Mucosa of rectum (tissue), 2 donors: Measurements from ENCODE around the gene STAB2.

Source experiments
- H3K27ac ChIP-seq, 2 donors: one replicate each; pipeline ENCODE4 v1.7.0; 2013; ENCODE audit warnings: inconsistent platforms in 2 of 2, low read depth in 2 of 2, low read length in 2 of 2
- H3K27me3 ChIP-seq, 2 donors: one replicate each; pipeline ENCODE4 v1.7.0; 2013; ENCODE audit warnings: low read length in 2 of 2; ENCODE audit not compliant: control insufficient read depth in 2 of 2, insufficient read depth in 2 of 2
- H3K36me3 ChIP-seq, 2 donors: one replicate each; pipeline ENCODE4 v1.7.0; 2013; ENCODE audit warnings: low read length in 2 of 2; ENCODE audit not compliant: control insufficient read depth in 2 of 2, insufficient read depth in 2 of 2
- H3K4me1 ChIP-seq, 2 donors: one replicate each; pipeline ENCODE4 v1.7.0; 2013; ENCODE audit warnings: low read length in 2 of 2, mild to moderate bottlenecking in 1 of 2; ENCODE audit not compliant: control insufficient read depth in 2 of 2, insufficient read depth in 2 of 2
- H3K4me3 ChIP-seq, 2 donors: one replicate each; pipeline ENCODE4 v1.7.0; 2013; ENCODE audit warnings: low read length in 2 of 2
- H3K9ac ChIP-seq, 2 donors: one replicate each; pipeline ENCODE4 v1.7.0; 2013; ENCODE audit warnings: low read length in 2 of 2, low read depth in 1 of 2, mild to moderate bottlenecking in 1 of 2
- H3K9me3 ChIP-seq, 2 donors: one replicate each; pipeline ENCODE4 v1.7.0; 2013; ENCODE audit warnings: low read length in 2 of 2; ENCODE audit not compliant: control insufficient read depth in 2 of 2
- donor health status: healthy.
- donor health status: Normal muscosa, but diverticular disease.

Gene STAB2

DNA sequence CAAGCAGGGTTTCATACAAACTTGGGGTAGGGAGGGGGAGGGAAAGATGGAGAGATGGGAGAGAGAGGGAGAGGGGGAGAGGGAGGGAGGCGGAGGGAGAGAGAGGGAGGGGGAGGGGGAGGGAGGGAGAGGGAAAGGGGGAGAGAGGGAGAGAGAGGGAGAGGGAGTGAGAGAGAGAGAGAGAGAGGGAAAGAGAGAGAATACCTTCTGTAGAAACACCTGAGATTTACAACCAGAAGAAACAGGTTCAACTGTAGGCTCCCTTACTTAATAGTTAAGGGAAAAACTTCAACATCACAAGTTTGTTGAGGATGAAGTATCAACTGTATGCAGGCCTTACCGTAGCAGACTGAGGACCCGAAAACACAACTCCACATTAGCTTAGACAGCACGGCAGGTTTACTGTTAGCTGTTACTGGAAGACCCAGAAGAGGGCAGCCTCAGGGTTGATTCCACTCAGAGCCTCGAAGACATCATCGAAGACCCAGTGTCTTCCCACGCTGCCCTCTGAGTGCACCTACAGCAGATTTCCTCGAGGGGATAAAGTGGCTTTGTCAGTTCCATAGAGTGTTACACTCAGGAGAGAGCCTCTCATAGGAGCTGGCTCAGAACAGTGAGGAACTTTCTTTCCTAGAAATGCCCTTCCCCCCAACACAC lies 181.5 kb downstream of the STAB2 start:
- Histone ChIP-seq H3K27ac (no peak overlapping the region), H3K9me3 (no peaks in the 10 kb centered on the region), H3K36me3 (peaks cover 0 to 7% of the 10 kb centered on the region in 2 donors), H3K4me3 (no peak overlapping the region), H3K9ac (no peak overlapping the region), H3K4me1 (no peaks in the 10 kb centered on the region), H3K27me3 (no peaks in the 10 kb centered on the region)

DNA sequence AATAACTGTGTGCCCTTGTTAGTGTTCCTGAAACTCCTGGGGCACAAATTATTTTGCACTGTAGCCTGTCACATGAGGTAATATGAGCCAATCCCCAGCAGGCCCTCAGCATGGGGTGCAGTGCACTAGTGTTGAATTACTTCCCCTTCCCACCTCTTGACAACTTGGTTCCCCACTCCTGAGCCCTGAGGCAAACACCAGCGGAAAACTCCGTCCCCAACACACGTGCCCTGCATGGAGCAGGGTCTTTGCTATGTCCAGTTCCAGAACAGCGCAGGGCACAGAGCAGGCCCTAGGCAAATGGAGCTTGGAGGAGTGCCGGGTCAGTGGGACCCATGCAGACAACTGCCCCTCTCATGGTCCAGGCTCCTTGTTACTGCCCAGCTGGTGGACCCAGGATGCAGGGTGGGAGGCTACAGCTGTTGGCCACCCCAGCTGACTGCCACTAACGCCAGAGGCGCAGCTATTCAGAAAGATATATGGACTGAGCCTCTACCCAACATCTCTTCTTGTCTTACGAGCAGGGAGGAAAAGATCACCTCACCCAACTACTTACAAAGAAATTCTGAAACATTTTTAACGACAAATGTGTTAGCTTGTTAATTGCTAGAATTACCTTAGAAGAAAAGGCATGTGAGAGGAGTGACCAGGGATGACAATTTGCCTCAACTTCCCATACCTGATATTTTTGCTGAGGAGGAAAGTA lies 182.3 kb downstream of the STAB2 start:
- H3K9me3 ChIP-seq = no peaks in the 10 kb centered on the region
- no peaks in the 10 kb centered on the region for H3K4me1 ChIP-seq
- peaks cover 0 to 7% of the 10 kb centered on the region in 2 donors for H3K36me3 ChIP-seq
- H3K9ac ChIP-seq = no peak overlapping the region
- no peak overlapping the region for H3K4me3 ChIP-seq
- no peaks in the 10 kb centered on the region for H3K27me3 ChIP-seq
- H3K27ac ChIP-seq = no peak overlapping the region

DNA sequence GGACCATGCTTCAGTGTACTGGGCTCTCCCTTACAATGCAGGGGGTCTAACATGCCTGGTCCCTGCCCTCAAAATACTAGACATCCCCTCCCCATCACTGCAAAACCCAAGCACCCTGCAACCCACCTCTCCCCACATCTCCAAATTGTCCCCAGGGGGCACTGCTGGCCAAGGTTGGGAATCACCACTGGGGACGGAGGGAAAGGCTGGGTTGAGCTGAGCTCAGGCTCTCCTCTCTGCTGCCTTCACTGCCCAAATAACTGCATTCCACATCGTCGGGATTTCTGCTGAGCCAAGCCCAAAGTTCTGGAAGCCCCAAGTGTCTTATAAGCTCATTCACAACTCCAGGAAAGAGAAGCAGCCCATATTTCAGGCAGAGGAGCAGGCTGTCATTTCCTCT lies 184.4 kb downstream of the STAB2 start:
- Histone ChIP-seq H3K4me3 (no peak overlapping the region), H3K27ac (no peak overlapping the region), H3K36me3 (peaks cover 0 to 9% of the 10 kb centered on the region in 2 donors)

DNA sequence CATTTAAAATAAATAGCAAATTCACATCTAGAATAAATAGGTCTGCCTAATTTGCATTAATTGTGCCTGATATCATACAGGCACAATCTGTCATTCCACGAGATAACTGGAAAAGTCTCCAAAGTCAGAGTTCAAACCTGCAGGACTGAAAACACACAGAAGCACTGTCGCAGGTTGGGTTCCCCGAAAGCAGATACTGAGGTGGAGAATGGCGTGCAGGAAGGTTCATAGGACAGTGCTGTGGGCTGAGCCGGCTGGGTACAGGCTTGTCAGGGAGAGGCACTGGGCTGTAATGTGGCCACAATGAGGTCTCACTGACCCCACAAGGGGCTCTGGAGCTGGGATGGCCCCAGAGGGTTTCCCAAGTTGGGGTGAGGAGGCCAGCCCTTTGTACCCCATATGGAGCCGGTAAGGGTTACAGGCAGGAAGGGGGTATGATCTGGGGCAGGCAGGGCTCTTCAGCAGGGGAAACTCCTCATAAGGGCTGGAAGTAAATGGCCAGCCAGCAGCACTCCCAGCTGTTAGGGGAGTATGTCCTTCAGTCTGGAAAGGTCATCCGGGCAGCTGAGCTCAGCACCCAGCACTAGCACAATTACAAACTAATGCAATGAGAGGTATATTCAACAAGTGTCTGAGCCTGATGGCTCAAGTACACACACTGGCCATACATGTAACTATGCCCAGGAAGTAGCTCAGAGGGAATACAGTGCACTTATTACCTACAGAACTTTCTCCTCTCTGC lies 185.5 kb downstream of the STAB2 start:
- H3K27ac ChIP-seq = peak overlapping the region in 1 of 2 donors; percentile 3
- H3K9ac ChIP-seq = no peak overlapping the region
- peaks cover 8 to 17% of the 10 kb centered on the region in 2 donors for H3K36me3 ChIP-seq
- H3K4me1 ChIP-seq = no peaks in the 10 kb centered on the region
- no peaks in the 10 kb centered on the region for H3K27me3 ChIP-seq
- no peaks in the 10 kb centered on the region for H3K9me3 ChIP-seq
- no peak overlapping the region for H3K4me3 ChIP-seq

More for the DNA sequence above, 184.4 kb downstream of the STAB2 start:
- H3K4me1 ChIP-seq = no peaks in the 10 kb centered on the region
- H3K9ac ChIP-seq = no peak overlapping the region
- H3K9me3 ChIP-seq = no peaks in the 10 kb centered on the region
- H3K27me3 ChIP-seq = no peaks in the 10 kb centered on the region

DNA sequence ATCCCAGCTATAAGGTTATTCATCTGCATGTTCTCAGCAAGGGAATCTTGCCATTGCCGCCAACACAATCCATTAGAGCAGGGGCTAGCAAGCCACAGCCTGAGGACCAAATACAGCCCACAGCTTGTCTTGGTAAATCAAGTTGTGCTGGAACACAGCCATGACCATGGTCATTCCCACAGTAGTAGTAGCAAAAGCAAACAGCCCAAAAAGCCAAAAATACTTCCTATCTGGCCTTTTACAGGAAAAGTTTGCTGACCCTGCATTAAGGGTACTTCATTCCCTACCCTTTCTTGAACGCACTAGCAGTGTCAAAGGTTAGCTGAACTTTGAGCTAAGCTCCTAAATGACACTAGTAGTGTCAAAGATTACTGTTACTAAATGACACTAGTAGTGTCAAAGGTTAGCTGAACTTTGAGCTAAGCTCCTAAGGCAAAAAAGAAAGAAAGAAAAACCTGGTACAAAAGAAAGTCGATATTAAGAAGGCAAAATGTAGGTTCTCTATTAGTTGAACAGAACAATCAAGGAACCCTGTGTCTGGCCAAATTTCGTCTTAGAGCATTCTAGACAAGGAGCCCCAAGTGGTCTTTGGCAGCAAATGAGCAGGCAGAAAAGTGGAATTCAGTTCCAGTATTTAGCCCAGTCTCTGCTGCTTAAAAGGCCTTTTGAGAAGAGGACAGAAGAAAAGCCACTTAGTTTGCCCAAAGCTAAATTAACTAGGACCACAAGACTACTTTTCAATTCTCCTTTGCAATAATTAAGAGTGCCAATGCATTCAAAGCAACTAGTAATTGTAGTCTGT lies 186.2 kb downstream of the STAB2 start:
- no peak overlapping the region for H3K27ac ChIP-seq
- peaks cover 11 to 17% of the 10 kb centered on the region in 2 donors for H3K36me3 ChIP-seq
- H3K27me3 ChIP-seq = no peaks in the 10 kb centered on the region
- H3K4me3 ChIP-seq = no peak overlapping the region
- H3K4me1 ChIP-seq = no peaks in the 10 kb centered on the region
- H3K9ac ChIP-seq = no peak overlapping the region
- H3K9me3 ChIP-seq = no peaks in the 10 kb centered on the region

DNA sequence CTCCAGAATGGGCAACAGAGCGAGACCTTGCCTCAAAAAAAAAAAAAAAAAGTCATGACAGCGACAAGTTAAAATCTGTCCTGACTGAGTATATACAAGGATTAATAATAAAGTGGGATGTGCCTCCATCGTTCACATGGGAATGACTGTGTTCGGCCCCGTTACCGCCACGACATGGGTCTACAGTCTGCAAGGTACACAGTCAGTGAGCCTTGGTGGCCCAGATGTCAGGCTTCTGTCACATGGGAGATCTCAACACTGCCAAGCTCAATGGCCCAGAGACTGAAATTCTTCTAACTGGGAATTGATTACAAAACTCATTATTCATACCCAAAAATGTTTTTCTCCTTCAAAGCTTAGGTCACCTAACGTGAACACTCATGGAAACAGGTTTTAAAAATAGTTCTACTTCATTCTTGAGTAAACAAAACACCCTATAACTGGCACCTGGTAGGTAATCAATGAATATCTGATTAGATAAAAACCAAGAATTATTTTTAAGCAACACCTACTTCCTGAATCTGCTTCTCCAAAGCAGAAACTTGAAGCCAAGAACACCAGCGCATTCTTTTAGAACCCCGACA lies 188.0 kb downstream of the STAB2 start:
- no peaks in the 10 kb centered on the region for H3K27me3 ChIP-seq
- H3K9ac ChIP-seq = no peak overlapping the region

DNA sequence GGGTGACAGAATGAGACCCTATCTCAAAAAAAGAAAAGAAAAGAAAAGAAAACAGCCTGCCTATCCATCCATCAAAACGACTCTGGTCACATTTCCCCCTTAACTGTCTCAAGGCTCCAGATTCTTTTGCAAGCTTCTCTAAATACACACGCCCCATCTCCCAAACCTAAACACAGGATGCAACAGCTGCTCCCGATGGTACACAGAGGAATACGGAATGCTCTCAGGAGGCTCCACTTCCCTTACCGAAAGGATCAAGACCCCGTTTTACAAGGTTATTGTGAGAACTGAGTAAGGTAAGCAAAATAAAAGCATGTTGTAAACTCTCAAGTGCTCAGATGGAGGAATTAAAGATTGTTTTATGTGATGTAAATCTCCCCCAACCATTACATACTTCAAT lies 191.7 kb downstream of the STAB2 start:
- no peak overlapping the region for H3K9ac ChIP-seq
- no peaks in the 10 kb centered on the region for H3K4me1 ChIP-seq
- no peak overlapping the region for H3K4me3 ChIP-seq
- no peaks in the 10 kb centered on the region for H3K9me3 ChIP-seq
- H3K27ac ChIP-seq = no peak overlapping the region
- peaks cover 21 to 25% of the 10 kb centered on the region in 2 donors for H3K36me3 ChIP-seq
- no peaks in the 10 kb centered on the region for H3K27me3 ChIP-seq

More for the DNA sequence above, 188.0 kb downstream of the STAB2 start:
- H3K9me3 ChIP-seq = no peaks in the 10 kb centered on the region
- no peak overlapping the region for H3K27ac ChIP-seq
- H3K36me3 ChIP-seq = peaks cover 17% of the 10 kb centered on the region in 2 donors
- H3K4me1 ChIP-seq = no peaks in the 10 kb centered on the region
- H3K4me3 ChIP-seq = no peak overlapping the region

DNA sequence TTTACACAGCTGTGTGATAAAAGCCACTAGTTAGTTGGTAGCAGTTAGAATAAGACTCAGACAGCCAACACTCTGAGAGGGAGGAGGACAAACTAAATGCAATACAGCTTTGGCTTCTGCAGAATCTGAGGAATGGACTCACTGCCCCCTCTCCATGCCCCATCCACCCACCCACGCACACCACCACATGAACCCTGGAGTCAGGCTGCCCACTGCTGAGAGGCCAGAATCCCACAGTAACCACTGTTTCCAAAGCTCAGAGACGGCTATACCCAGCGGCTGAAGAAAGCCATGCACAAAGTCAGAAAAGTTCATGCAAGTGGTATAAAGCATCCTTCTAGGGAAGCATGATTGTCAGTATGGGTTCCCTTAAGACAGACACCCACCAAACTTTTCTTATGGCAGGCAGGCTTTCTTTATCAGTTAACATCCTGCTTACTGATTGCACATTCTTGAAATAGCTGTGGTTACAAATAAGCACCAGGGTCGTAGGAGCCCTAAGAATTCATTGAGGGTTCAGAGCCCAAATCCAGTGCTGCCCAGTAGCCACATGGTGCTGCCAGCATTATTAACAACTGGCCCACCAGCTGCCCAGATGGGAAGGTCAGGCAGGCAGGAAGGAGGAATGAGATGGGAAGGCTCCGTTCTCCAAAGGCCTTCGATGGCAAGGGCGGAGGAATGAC lies 192.5 kb downstream of the STAB2 start:
- H3K4me3 ChIP-seq = no peak overlapping the region
- peaks cover 0 to 3% of the 10 kb centered on the region in 2 donors for H3K4me1 ChIP-seq
- H3K27ac ChIP-seq = no peak overlapping the region
- H3K9me3 ChIP-seq = no peaks in the 10 kb centered on the region
- H3K9ac ChIP-seq = no peak overlapping the region
- peaks cover 24 to 30% of the 10 kb centered on the region in 2 donors for H3K36me3 ChIP-seq
- H3K27me3 ChIP-seq = no peaks in the 10 kb centered on the region

DNA sequence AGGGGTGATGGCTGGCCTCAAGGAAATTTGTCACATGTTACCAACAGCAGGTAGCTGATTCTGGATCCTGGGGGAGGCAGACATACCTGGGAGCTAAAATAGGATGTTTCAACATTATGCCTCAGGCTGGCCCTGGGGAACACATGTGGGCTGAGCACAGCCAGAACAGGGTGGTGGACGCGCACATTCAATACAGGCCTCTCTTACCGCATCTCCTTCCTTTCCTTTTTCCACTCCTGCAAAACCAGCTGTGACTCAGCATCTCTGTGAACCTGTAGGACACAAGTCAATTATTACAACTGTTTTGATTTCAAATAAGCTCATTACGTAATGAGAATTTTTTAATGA lies 193.0 kb downstream of the STAB2 start:
- Histone ChIP-seq H3K9ac (no peak overlapping the region), H3K4me1 (peaks cover 0 to 3% of the 10 kb centered on the region in 2 donors), H3K4me3 (no peak overlapping the region), H3K27me3 (no peaks in the 10 kb centered on the region), H3K27ac (no peak overlapping the region), H3K36me3 (peaks cover 27% of the 10 kb centered on the region in 2 donors), H3K9me3 (no peaks in the 10 kb centered on the region)
